DMS153 (cell line): ENCODE results near the gene ELP2.
"Not testable (repeated sequence)": the region's sequence is repeated elsewhere in the genome, so short reads cannot be mapped to it uniquely, and the experiment has no call there.

Experiments
- DNase-seq: peaks from one replicate; lab custom pipeline; 2025; lab: John Stamatoyannopoulos, UW

The ELP2 gene

DNA sequence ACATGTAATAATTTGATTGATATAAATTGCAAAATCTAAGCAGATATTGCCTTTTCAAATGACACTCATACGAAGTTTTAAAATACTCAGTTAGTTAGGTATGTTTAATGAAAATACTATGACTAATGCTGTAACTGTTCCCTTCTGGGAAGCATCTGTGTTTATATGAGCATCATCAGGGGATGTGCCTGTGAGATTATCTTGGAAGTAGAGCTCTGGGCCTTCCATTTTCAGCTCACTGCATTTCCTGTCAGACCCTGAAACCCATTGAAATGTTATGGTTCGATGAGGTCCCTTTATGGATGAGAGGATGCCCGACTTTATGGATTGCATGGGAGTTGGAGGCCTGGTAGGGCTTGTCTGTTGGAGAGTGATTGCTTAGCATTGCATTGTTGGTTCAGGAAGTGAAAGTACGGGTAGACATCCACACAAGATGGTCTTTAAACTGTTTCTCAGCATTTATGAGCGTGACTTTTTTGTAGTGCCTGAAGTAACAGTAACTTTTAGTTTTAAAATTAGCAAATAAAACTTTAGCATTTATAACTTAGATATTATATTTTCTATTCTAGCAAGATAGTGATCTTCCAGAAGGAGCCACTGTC is 28.7 kb downstream of the ELP2 start:
- DNase-seq: no peak

DNA sequence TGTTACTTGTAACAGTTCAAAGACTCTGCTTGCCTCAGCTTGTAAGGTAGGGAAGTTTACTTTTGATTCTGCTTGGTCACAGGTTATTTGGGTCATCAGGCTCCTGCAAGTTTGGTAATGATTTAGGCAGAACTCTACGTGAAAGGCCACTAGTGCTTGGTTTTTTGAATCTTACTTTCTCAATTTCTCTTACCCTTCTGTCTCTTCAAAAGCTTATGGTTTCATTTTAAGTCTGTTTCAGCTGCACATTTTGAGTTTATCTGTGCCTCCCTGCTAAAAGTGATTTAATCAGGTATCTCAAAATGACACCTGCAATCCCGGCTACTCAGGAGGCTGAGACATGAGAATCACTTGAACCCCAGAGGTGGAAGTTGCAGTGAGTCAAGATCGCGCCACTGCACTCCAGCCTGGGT is 31.3 kb downstream of the ELP2 start:
- DNase-seq: no peak

DNA sequence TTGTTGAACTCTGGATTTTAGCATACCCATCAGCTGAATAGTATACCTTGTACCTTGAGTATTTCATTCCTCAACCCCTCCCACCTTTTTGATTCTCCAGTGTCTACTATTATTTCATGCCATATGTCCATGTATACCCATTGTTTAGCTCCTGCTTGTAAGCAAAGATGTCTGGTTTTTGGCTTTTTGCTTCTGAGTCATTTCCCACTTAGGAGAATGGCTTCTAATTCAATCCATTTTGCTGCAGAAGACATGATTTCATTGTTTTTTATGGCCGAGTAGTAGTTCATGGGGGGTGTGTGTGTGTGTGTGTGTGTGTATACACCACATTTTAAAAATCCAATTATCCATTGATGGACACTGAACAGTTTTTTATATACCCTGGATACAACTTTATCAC is 33.3 kb downstream of the ELP2 start:
- no peak for DNase-seq

DNA sequence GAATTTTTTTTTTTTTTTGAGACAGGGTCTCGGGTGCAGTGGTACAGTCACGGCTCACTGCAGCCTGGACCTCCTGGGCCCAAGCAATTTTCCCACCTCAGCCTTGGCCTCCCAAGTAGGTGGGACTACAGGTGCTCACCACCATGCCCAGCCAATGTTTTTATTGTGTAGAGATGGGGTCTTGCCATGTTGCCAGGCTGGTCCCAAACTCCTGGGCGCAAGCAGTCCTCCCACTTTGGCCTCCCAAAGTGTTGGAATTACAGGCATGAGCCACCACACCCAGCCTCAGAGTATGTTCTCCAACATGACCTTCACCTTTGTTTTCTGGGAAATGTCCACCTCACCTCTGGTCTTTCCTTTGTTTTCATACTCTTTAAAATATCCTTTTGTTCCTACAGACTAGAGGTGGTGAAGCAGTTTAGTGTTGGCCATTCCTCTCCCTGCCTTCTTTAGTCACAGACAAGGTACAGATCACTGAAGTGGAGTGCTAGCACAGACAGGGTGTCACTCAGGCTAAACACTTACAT is 38.1 kb downstream of the ELP2 start:
- DNase-seq: no peak

DNA sequence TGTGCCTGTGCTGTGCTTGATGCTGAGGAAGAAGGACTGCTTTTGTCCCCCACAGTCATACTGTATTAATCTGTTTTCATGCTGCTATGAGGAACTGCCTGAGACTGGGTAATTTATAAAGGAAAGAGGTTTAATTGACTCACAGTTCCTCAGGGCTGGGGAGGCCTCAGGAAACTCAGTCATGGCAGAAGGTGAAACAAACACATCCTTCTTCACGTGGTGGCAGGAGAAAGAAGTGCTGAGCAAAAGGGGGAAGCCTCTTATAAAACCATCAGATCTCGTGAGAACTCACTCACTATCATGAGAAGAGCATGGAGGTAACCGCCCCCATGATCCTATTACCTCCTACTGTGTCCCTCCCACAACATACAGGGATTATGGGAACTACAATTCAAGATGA is 38.6 kb downstream of the ELP2 start:
- DNase-seq: not testable (repeated sequence)

DNA sequence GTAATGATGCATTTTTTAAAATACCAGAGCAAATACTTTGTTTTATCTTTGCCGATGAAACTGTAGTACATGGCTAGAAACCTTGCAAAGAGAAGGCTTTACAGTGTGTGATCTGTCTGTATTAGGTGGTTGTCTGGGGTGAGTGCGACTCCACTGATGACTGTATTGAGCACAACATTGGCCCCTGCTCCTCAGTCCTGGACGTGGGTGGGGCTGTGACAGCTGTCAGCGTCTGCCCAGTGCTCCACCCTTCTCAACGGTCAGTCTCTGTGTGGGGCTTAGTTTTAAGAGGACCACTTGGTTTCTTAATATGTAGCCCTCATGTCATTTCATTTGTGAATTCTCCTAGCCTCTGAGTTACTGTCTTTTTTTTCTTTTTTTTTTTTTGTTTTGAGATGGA is 40.2 kb downstream of the ELP2 start:
- DNase-seq: no peak

DNA sequence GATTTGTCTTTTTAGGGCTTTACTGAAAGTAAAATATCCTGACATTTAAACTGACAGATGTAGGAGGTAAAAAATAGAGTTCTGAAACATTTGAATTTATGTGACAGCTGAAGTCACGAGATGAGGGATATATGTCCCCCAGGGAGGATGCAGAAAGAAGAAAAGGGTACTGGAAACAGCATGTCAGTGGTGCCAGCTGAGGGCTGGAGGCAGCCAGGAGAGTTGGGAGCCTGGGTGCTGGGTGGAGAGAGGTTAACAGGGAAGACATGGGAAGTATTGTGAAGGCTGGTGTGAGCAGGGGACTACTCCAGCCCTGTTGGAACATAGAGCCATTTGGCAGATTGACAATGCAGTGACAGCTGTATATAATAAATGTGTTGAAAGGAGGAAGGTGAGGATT is 45.8 kb downstream of the ELP2 start:
- DNase-seq: no peak

DNA sequence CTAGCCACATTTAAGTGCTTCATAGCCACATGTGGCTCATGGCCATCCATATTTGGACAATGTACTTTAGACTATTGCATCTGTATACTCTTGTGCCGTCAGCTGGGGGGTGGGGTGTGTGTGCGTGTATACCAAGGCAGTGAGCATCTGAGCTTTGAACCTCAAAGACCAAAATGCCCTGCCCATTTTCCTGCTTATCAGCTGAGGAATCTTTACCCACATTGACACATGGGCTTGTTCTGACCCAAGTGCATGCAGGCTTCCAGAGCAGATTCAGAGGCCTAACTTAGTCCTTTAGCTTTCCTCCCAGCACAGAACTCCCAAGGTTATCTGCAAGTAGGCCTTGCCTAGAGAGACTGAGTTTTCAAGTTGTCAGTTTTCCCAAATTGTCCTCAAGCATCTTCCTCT is 46.5 kb downstream of the ELP2 start:
- no peak for DNase-seq

DNA sequence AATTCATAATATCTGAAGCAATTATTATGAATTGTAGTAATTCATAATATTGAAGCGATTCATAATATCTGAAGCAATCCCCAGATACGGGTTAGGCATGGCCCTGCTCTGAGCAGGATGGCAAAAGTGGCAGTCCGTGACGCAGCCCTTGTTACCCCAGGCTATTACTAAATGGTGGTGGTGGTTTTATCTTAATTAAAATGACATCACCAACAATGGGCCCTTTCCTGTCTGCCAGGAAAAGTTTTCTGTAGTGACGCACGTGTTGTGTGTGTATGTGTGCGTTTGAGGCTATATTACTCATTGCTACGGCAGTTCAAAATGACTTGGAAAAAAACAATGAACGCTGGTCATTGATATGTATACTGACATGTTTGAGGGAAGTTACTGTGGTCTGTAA is 47.0 kb downstream of the ELP2 start:
- no peak for DNase-seq

DNA sequence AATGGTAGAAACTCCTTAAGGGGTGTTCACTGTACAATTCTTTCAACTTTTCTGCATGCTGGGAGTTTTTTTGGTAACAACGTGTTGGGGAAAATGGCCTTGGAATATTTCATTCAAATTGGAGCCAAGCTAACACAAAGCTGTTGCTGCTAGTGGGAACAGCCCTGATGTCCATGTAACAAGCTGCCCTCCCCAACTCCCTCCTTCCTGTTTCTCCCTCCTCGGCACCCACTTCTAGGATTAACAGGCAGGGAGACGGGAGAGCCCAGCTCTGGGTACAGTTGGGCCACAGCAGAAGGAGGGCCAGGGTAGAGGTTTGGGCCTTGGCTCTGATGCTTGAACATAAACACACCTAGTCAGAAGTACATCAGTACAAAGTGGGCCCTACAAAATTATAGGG is 48.2 kb downstream of the ELP2 start:
- DNase-seq: no peak

DNA sequence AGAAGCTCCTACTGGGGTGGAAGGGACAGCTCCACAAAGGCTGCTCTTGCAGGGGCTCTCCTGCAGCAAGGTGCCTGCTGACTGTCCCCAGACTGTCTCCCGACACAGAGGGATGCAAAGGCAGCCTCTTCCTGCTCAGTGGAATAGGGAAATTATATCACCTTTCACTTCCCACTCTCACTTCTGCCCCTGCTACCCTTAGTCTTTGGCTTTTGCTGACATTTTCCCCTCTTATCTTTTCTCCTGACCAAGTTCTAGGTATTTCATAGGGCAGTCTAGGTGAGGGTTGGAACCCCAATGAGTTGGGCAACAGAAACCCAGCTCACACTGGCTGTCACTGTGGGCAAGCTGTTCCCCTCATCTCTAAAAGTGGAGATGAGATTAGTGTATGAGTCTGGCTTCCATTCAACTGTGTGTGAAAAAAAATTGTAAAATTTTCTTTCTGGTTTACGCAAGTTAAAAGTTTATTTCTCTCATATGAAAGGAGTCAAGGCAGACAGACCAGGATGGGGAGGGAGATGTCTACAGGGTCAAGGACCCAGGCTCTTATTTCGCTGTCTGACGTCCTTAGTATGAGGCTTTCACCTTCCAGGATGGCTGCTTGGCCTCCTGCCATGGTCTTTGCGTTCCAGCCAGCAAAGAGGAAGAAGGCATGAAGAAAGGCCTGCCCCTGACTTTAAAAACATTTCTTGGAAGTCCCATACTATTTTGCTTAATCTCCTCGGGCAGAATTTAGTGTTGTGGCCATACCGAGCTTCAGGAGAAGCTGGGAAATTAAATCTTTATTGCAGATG is 50.1 kb downstream of the ELP2 start:
- no peak for DNase-seq

DNA sequence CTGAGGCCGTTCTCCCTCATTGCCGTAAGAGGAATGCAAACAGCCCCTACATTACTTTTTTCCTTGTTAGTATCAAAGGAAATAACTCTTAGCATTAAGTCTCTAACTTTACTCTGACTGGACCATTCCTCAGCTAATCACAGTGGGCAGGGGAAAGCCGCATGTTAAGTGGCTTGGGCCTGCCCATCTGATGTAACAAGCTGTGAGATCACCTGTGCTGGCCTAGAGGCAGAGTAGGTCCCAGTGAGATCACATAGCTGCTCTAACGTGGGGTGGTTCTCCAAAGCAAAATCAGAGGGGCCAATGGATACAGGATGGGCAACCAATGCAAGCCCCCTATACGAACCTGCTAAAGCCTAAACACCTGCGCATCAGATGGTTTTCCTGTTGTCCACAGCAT is 51.7 kb downstream of the ELP2 start:
- no peak for DNase-seq

DNA sequence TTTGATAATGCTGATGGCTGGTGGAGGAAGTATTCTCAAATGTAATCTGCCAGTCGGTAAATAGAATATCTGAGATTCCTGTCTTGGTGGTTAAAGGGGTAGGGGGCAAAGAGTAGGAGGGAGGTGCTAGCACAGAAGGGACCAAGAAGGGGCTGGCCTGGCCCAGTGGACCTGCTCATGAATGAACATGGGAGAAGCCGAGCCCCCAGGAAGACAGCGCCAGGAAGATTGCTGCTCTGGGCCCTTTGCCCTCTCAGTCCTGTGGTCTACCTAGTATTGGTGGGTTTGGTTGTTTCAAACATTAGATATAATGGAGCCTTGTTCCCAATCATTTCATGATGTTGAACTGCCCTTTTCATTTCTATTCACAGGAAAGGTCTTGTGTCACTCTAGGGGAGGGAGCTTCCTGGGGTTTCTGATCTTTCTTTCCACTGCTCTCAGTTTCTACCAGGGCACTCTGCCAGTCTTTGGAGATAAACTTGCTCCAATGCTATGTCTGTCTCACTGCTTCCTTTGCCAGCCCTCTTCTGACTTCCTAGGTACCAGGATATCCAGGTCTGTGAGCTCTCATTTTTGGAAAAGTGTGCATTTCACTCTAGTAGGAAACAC is 52.3 kb downstream of the ELP2 start:
- no peak for DNase-seq

DNA sequence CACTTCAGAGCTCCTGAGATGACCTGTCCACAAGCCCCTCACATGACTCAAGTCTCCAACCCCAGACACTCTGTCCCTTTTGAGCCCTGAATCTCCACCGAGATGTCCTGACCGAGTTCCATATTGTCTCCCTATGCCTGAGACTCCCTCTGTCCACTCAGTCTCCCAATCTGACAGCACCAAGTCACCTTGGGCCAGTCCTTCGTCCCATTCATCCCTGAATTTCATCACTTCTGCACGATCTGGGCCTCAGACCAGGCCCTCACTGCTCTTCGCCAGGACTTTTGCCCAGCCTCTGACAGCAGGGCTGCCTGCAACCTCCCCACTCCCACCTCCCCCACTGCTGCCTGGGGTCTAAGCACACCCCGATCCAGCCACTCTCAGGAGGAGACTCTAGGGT is 53.3 kb downstream of the ELP2 start:
- DNase-seq: no peak

DNA sequence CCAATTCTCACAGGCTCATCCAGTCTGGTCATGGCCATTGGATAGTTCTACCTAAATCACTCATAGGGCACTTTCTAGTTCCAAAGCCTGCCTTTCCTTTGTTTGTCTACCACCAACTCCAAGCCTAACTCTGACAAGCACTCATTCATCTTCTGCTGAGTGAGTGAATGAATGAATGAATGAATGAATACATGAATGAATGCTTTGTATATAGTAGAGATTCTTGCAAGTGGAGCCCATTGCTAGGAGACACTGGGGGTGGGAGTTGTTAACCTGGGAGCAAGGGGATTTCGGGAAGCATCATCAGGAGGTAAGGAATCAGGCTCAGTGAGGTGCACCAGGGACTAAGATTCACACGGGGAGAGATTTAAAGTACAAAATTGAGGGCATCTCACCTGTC is 54.3 kb downstream of the ELP2 start:
- no peak for DNase-seq

DNA sequence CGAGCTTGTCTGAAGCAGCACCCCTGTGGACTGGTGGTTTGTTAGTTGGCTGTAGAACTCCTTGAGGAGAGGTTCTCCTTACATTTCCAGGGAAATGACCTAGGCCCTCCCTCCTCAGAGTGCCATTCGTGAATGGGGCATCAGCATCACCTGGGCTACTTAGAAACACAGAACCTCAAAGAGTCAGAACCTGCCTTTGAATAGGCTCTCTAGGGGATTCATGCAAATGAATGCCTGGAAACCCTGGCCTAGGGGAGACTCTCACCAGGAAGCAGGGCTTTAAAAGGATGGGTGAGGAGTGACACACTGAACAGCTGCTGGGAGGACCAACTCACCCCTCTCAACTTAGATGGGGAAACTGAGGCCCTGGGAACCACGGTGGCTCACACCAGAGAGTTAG is 55.5 kb downstream of the ELP2 start:
- peak; percentile 17 for DNase-seq

DNA sequence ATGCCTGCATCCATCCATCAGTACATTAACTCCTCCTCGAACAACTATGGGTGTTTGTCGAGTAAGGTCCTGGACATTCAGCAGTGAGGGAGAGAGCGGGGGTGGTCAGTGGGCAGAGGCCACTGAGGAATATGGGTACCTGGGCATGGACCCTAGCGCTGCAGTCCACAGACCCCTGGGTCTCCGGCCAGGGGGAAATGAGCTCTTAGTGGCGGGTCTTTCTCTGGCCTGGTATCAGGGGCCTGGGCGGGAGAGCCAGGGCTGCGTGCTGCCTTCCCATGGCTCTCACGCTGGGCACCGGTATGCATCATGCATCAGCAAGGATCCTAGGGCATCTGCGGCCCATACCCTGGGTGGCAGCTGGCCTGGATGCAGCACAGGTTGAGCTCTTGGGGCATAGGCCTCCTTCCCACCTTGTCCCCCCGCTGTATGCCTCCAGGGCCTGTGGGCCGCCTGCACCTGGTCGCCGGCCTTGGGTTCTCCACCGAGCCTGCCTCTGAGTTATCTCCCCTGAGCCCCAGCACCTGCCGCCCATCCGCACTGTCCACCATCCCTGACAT is 56.3 kb downstream of the ELP2 start:
- DNase-seq: no peak

DNA sequence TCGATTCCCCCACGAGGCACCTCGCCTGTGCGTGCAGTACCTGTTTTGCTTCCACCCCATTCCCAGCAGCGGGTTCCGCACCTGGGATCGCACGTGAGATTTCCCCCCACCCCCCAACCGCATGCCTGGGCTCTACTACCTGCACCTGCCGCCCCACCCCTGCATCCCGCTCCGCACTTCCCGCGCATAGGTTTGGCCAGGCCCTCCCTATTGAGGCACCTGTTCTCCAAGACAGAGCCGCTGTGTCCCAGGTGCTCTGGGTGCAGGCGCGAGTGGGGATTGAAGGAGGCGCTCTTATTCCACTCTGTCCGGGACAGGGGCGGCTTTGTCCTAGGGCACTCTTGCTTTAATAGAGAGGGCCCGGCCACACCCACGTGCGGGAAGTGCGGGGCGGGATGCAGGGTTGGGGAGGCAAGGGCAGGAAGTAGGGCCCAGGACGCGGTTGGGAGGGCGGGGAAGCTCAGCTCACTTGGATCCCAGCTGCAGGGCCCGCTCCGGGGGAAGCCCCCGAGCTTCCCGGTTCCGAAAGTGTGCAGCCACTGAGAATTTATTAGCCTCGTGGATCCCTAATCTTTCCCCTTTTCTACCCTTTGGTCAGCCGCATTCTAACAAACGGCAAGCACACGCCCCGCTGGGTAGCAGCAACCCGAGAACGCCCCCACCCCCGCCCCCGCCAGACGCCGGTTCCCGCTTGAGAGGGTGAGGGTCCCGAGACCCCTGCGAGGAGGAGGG is 56.9 kb downstream of the ELP2 start:
- no peak for DNase-seq

DNA sequence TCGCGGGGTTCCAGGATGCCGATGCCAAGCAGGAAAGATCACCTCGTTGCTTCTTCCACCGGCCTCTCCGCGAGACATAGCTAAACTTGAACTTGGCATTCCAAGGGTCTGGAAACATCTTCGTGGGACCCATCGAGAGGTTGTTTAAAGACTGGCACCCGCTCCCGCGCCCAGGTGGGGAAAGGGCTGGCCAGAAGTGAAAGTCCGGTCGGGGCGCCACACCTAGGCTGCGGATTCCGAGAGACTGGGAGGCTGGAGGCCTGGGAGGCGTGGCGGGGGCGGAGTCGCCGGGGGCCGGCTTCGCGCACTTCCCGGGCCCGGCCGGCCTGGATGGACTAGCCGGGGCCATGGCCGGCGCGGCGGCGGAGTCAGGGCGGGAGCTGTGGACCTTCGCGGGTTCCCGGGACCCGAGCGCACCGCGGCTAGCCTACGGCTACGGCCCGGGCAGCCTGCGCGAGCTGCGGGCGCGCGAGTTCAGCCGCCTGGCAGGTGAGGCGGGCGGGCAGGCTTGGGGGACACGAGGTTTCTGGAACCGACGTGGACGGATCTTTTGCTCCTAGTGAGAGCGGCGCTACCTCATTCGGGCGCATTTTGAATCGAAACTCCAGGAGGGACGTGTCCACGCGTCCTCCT is 57.6 kb downstream of the ELP2 start, which contains the start of gene MOCOS:
Gene MOCOS (plus strand): TSS at position 305 of the 633 bp plus-strand sequence. CDS start 43 bp downstream, at position 348.
- DNase-seq: peak; percentile 5

DNA sequence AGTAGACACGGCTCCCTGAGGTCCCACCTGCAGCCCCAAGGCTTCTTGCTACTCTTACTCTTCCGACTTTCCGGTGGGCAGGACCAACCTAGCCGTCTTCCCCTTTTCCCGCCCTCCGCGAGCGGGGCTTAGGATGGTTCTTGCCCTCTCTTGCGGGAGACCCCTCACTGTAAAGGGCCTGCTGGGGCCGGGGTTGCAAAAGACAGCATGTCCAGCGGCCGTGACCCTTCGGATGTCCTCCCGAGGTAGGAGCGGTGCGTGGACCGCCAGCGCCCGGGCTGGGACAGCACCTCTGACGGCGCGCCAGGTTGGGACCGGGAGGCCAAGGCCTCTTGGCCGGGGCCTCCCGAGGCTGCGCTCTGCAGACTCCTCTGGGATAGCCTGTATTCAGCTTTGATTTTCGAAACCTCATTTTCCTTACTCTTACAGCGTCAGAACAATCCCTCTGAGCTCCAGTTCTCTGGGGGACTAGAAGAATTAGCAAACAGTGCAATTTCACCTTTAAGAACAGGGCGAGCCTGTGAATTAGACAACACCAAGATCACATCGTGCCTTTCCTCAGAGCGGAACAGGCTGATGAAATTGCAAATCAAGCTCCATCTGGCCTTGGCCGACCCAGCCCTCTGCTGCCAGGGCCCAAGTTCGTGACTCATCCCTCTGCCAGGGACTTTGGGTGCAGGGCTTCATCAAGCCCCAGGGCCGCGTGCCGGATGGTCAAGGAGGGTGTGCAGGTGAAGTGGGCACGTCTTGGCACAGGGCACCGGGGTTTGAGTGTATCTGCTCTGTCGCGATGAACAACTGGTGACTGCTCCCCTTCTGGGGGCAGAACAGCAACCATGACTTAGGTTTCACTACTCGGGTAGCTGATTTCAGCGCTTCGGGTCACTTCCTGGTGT is 58.4 kb downstream of the ELP2 start:
- no peak for DNase-seq

DNA sequence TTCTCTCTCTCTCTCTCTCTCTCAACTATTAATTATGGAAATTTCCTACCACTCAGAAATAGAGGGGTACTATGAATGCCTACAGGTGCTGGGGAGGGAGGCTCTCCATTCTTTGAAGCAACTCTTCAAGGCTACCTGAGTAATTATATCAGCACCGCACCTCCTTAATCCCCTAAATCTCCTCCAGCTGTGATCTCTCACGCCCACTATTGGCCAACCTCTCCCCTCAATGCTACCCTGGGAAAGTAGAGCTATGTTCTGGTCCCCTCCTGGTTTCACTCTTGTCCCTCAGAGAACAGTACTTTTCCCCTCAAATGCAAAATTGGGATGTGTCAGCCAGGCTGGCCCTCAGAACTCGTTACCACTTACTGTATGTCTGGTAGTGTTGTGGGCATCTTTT is 59.2 kb downstream of the ELP2 start:
- DNase-seq: no peak
